Calu3 (cell line): ENCODE results near the gene RABGAP1. TPM values are rescaled to one million over a fixed set of nuclear protein-coding genes. Genes with fewer than 3 reads are reported as not detected.

ENCODE experiments used
- BruUV-seq: library from RNA; stranded (reverse); fragments of 400-500 nt; replicated peaks from 2 replicates; lab custom pipeline; 2021; lab: Mats Ljungman, UMichigan
- CTCF ChIA-PET: fragments of 300-600 bp; sonication (Branson Sonifier 250); formaldehyde crosslinking; loops from one replicate; lab custom pipeline; 2022; ENCODE audit warnings: antibody characterized with exemption; lab: Charles Lee
- DNase-seq: peaks from one replicate; pipeline ENCODE4 v3.0.0; 2022
- H3K27ac Mint-ChIP-seq: one replicate; pipeline ENCODE4 v1.8.0; 2022; ENCODE audit warnings: mixed read lengths; ENCODE audit not compliant: unreplicated experiment
- H3K27me3 Mint-ChIP-seq: one replicate; pipeline ENCODE4 v1.8.0; 2022; ENCODE audit warnings: mixed read lengths; ENCODE audit not compliant: unreplicated experiment
- H3K36me3 Mint-ChIP-seq: one replicate; pipeline ENCODE4 v1.8.0; 2022; ENCODE audit warnings: mild to moderate bottlenecking, moderate library complexity, mixed read lengths; ENCODE audit not compliant: insufficient read depth, unreplicated experiment
- H3K4me1 Mint-ChIP-seq: one replicate; pipeline ENCODE4 v1.8.0; 2022; ENCODE audit warnings: mild to moderate bottlenecking, low read depth, mixed read lengths; ENCODE audit not compliant: unreplicated experiment
- H3K4me3 Mint-ChIP-seq: one replicate; pipeline ENCODE4 v1.8.0; 2022; ENCODE audit warnings: mild to moderate bottlenecking, low read depth, moderate library complexity, mixed read lengths; ENCODE audit not compliant: unreplicated experiment
- H3K9me3 Mint-ChIP-seq: one replicate; pipeline ENCODE4 v1.8.0; 2022; ENCODE audit warnings: low read depth, mixed read lengths; ENCODE audit not compliant: unreplicated experiment
- CTCF ChIP-seq: fragments of 200-600 bp; IDR thresholded peaks from one replicate; pipeline ENCODE4 v1.8.0; 2022; ENCODE audit warnings: antibody characterized with exemption; ENCODE audit not compliant: unreplicated experiment
- intact Hi-C: fragments of 100-400 bp; cut with micrococcal nuclease; formaldehyde crosslinking; loops from one replicate; pipeline ENCODE4 v1.10.0; 2022; ENCODE audit not compliant: unreplicated experiment
- total RNA-seq: library from RNA; stranded (reverse); gene quantifications from 2 replicates; pipeline ENCODE4 v1.2.3, GENCODE V29; 2022

The RABGAP1 gene
- total RNA-seq, 1 experiment from 2014 or later: 57.9 TPM

DNA sequence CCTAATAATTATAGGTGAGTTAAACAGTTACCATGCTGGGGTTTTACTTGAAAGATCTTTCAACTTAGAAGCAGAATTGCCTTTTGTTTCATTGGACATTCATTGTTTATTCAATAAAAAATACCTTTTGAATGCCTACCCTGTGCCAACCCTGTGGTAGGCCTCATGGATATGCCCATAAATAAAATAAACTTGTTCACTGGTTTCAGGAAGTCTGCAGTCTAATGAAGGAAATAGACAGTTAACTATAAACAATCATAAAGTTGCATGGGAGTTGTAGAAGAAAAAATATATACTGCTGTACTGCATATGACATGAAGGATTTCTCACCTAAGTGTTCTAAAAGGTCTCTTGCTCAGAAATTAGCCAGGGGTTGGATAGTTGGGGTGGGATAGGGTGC, 87.3 kb downstream of the RABGAP1 start:
- H3K27me3 Mint-ChIP-seq: no peaks in the 10 kb centered on the region
- H3K4me3 Mint-ChIP-seq: no peak overlapping the region
- CTCF ChIA-PET: no interaction called here
- H3K27ac Mint-ChIP-seq: no peak overlapping the region
- BruUV-seq: no TSS peak
- intact Hi-C loops: no loop called here
- DNase-seq: no peak
- TF ChIP-seq CTCF: no peak
- no peaks in the 10 kb centered on the region for H3K9me3 Mint-ChIP-seq
- H3K4me1 Mint-ChIP-seq: no peaks in the 10 kb centered on the region
- H3K36me3 Mint-ChIP-seq: peaks cover 8% of the 10 kb centered on the region

GRCh38 chr9:123028973-123029372, 88.2 kb downstream of the RABGAP1 start:
- Mint-ChIP-seq H3K27me3 (no peaks in the 10 kb centered on the region), H3K4me3 (no peak overlapping the region), H3K27ac (no peak overlapping the region), H3K9me3 (no peaks in the 10 kb centered on the region), H3K36me3 (peaks cover 8% of the 10 kb centered on the region), H3K4me1 (no peaks in the 10 kb centered on the region)
- intact Hi-C loops: no loop called here
- DNase-seq: no peak
- CTCF ChIA-PET: interaction anchor here (0.7 kb wide), 1 partner anchor 18 kb away, joined by 3 read pairs; no protein-coding TSS in a partner anchor
- no TSS peak for BruUV-seq
- TF ChIP-seq CTCF: no peak

DNA sequence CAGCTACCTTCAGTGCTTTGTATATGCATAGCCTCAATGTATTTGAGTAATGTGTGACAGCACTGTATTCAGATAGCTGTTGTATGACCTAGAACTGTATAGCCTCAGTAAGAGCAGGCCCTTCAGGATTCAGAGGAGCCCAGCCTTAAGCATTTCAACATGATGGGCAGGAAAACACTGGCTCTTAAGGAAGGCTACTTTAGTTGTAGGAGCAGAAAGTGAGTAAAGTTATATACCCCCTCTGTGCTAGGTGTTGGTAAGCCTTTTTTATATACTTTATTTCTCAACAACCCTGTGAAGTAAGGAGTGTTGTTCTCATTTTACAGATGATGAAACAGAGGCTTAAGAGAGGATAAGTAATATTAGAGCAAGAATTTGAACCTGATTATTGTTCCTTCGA, 91.1 kb downstream of the RABGAP1 start:
- Mint-ChIP-seq H3K36me3 (peaks cover 16% of the 10 kb centered on the region), H3K4me3 (no peak overlapping the region), H3K27ac (peak overlapping the region; percentile 34), H3K4me1 (no peaks in the 10 kb centered on the region), H3K9me3 (no peaks in the 10 kb centered on the region), H3K27me3 (no peaks in the 10 kb centered on the region)
- BruUV-seq: no TSS peak
- CTCF ChIA-PET: no interaction called here
- TF ChIP-seq CTCF: no peak
- DNase-seq: no peak
- intact Hi-C loops: no loop called here

DNA sequence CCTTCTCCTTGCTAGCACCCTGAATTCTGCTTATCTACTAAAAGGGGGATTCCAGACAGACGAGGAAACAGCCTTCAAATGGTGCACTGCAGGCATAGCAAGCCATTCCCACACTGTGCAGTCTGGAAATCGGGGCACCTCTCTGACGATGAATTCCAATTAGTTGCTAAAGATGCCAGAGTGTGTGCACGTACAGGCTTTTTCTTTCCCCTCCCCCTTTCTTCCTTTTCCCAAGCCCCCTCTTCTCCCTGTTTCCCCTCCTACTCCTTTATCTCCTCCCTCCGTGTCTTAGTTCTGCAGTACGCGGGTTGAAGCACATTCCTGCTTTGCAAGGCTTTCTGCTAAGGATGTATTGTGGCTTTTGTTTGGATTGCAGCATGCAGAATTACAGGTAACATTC, 92.5 kb downstream of the RABGAP1 start, which contains the start of gene GPR21:
GPR21 (plus strand) TSS at position 316 of the 400 bp plus-strand sequence. CDS start 900 bp downstream, outside the sequence.
- BruUV-seq: no TSS peak
- no peak for DNase-seq
- no peak for TF ChIP-seq CTCF
- no peaks in the 10 kb centered on the region for H3K27me3 Mint-ChIP-seq
- peaks cover 12% of the 10 kb centered on the region for H3K36me3 Mint-ChIP-seq
- H3K27ac Mint-ChIP-seq: peak within 1 kb of the TSS; percentile 25
- no peak within 1 kb of the TSS for H3K4me3 Mint-ChIP-seq
- H3K4me1 Mint-ChIP-seq: no peaks in the 10 kb centered on the region
- H3K9me3 Mint-ChIP-seq: no peaks in the 10 kb centered on the region
- intact Hi-C loops: loop anchor here (1.0 kb wide), 1 partner anchor 22 kb away; no protein-coding TSS in a partner anchor
- CTCF ChIA-PET: no interaction called here
